Neural cell (in vitro differentiated cells): Measurements from ENCODE around the gene KLHL35. TPM values are rescaled to one million over a fixed set of nuclear protein-coding genes. Genes with fewer than 3 reads are reported as not detected.

ENCODE experiments used
- H2AFZ ChIP-seq: fragments of 200-600, 300-800 bp; sonication (generic), shearing (Covaris generic); 2 replicates; pipeline ENCODE4 v1.6.0; 2014; ENCODE audit warnings: low read depth, mild to moderate bottlenecking, antibody characterized with exemption, low read length, moderate library complexity
- H3F3A ChIP-seq: fragments of 200-600 bp; shearing (Covaris generic); 2 replicates; pipeline ENCODE4 v1.6.1; 2016; ENCODE audit warnings: mild to moderate bottlenecking, moderate library complexity, mixed read lengths, antibody characterized with exemption, low read length; ENCODE audit not compliant: insufficient read depth, poor library complexity, severe bottlenecking
- H3K27ac ChIP-seq: fragments of 200-600, 300-800 bp; sonication (generic), shearing (Covaris generic); 2 replicates; pipeline ENCODE4 v1.5.1; 2014; ENCODE audit warnings: mild to moderate bottlenecking, low read length, moderate library complexity
- H3K27me3 ChIP-seq: fragments of 300-800, 200-600 bp; sonication (generic), shearing (Covaris generic); 2 replicates; pipeline ENCODE4 v1.6.0; 2014; ENCODE audit warnings: mild to moderate bottlenecking, low read depth, low read length, moderate library complexity; ENCODE audit not compliant: insufficient read depth
- H3K36me3 ChIP-seq: fragments of 300-800, 200-600 bp; sonication (generic), shearing (Covaris generic); 2 replicates; pipeline ENCODE4 v1.5.1; 2014; ENCODE audit warnings: mild to moderate bottlenecking, antibody characterized with exemption, low read length, moderate library complexity; ENCODE audit not compliant: insufficient read depth
- H3K4me2 ChIP-seq: fragments of 300-800, 200-600 bp; sonication (generic), shearing (Covaris generic); 2 replicates; pipeline ENCODE4 v1.6.0; 2014; ENCODE audit warnings: mild to moderate bottlenecking, low read length
- H3K4me3 ChIP-seq: fragments of 300-800, 200-600 bp; sonication (generic), shearing (Covaris generic); 2 replicates; pipeline ENCODE4 v1.5.1; 2014; ENCODE audit warnings: mild to moderate bottlenecking, low read length, moderate library complexity
- H3K79me2 ChIP-seq: fragments of 200-600 bp; shearing (Covaris generic); replicated peaks from 2 replicates; pipeline ENCODE4 v1.6.0; 2014; ENCODE audit warnings: mild to moderate bottlenecking, low read length, moderate library complexity; ENCODE audit not compliant: insufficient read depth
- H3K9ac ChIP-seq: fragments of 300-800, 200-600 bp; sonication (generic), shearing (Covaris generic); 2 replicates; pipeline ENCODE4 v1.6.1; 2016; ENCODE audit warnings: mild to moderate bottlenecking, low read length, mixed read lengths
- H3K9me2 ChIP-seq: fragments of 200-600 bp; shearing (Covaris generic); 2 replicates; pipeline ENCODE4 v1.6.1; 2016; ENCODE audit warnings: mild to moderate bottlenecking, low read length, mixed read lengths; ENCODE audit not compliant: insufficient read depth
- H3K9me3 ChIP-seq: fragments of 200-600, 300-800 bp; sonication (generic), shearing (Covaris generic); 2 replicates; pipeline ENCODE4 v1.6.1; 2016; ENCODE audit warnings: mild to moderate bottlenecking, mixed run types, low read length, moderate library complexity, mixed read lengths
- H4K20me1 ChIP-seq: fragments of 200-600 bp; shearing (Covaris generic); 2 replicates; pipeline ENCODE4 v1.6.1; 2016; ENCODE audit warnings: mild to moderate bottlenecking, mixed run types; ENCODE audit not compliant: insufficient read depth
- EP300 ChIP-seq: fragments of 450-650 bp; conservative IDR thresholded peaks from 2 replicates; pipeline ENCODE4 v1.6.1; 2014; ENCODE audit warnings: antibody characterized with exemption, mild to moderate bottlenecking, moderate library complexity; ENCODE audit not compliant: poor library complexity, severe bottlenecking
- EZH2 ChIP-seq: fragments of 200-600, 300-800 bp; shearing (Covaris generic), sonication (generic); IDR thresholded peaks from 2 replicates; pipeline ENCODE4 v1.6.1; 2014; ENCODE audit warnings: antibody characterized with exemption, low read length, borderline replicate concordance, mild to moderate bottlenecking; ENCODE audit not compliant: insufficient read depth, poor library complexity, severe bottlenecking
- MXI1 ChIP-seq: fragments of 450-650 bp; conservative IDR thresholded peaks from 2 replicates; pipeline ENCODE4 v1.6.1; 2014; ENCODE audit warnings: antibody characterized with exemption, mild to moderate bottlenecking; ENCODE audit not compliant: poor library complexity, severe bottlenecking
- POLR2AphosphoS5 ChIP-seq: IDR thresholded peaks from 2 replicates; pipeline ENCODE4 v1.6.1; 2012
- RAD21 ChIP-seq: fragments of 450-650 bp; conservative IDR thresholded peaks from 2 replicates; pipeline ENCODE4 v1.6.1; 2014; ENCODE audit warnings: antibody characterized with exemption, mild to moderate bottlenecking, moderate library complexity
- REST ChIP-seq: IDR thresholded peaks from 2 replicates; pipeline ENCODE4 v1.6.1; 2012; ENCODE audit warnings: borderline replicate concordance
- SMC3 ChIP-seq: fragments of 450-650 bp; conservative IDR thresholded peaks from 2 replicates; pipeline ENCODE4 v1.6.1; 2014; ENCODE audit warnings: antibody characterized with exemption, mild to moderate bottlenecking, moderate library complexity; ENCODE audit not compliant: poor library complexity
- TAF1 ChIP-seq: IDR thresholded peaks from 2 replicates; pipeline ENCODE4 v1.6.1; 2012; ENCODE audit warnings: low read depth
- polyA plus RNA-seq: library from polyadenylated mRNA; depleted of rRNA; stranded (reverse); fragments of >200 nt; gene quantifications from 2 replicates; pipeline ENCODE4 v1.2.3, GENCODE V29; 2014
- TF ChIP-seq, protein P1 (sequence below): fragments of 450-650 bp; IDR thresholded peaks from 2 replicates; pipeline ENCODE4 v1.5.1; 2014; ENCODE audit warnings: antibody characterized with exemption, mild to moderate bottlenecking, moderate library complexity; ENCODE audit not compliant: poor library complexity, severe bottlenecking

Gene KLHL35
- polyA plus RNA-seq, 1 donor from 2014 or later, result 17.0 TPM

- no peak overlapping the region for H3K9ac ChIP-seq
- H3K9me3 ChIP-seq, result no peaks in the 10 kb centered on the region
- no peaks in the 10 kb centered on the region for H3K9me2 ChIP-seq
- peaks cover 45% of the 10 kb centered on the region for H3K79me2 ChIP-seq
- no peak overlapping the region for H2AFZ ChIP-seq
- H3K4me3 ChIP-seq, result no peak overlapping the region
- peaks cover 9% of the 10 kb centered on the region for H3K36me3 ChIP-seq
- H3K27ac ChIP-seq, result no peak overlapping the region
- H3K27me3 ChIP-seq, result no peaks in the 10 kb centered on the region
- no peaks in the 10 kb centered on the region for H3F3A ChIP-seq
- no peak overlapping the region for H3K4me2 ChIP-seq
- no peak for TF ChIP-seq SMC3
- peaks cover 8% of the 10 kb centered on the region for H4K20me1 ChIP-seq
These were observed 34.1 kb downstream of the KLHL35 start for GRCh38 chr11:75398906-75399305.

- TF ChIP-seq MXI1 (no peak), EP300 (no peak), SMC3 (no peak), RAD21 (no peak), TAF1 (no peak), POLR2AphosphoS5 (no peak), EZH2 (no peak), REST (no peak)
- TF ChIP-seq, protein P1, sequence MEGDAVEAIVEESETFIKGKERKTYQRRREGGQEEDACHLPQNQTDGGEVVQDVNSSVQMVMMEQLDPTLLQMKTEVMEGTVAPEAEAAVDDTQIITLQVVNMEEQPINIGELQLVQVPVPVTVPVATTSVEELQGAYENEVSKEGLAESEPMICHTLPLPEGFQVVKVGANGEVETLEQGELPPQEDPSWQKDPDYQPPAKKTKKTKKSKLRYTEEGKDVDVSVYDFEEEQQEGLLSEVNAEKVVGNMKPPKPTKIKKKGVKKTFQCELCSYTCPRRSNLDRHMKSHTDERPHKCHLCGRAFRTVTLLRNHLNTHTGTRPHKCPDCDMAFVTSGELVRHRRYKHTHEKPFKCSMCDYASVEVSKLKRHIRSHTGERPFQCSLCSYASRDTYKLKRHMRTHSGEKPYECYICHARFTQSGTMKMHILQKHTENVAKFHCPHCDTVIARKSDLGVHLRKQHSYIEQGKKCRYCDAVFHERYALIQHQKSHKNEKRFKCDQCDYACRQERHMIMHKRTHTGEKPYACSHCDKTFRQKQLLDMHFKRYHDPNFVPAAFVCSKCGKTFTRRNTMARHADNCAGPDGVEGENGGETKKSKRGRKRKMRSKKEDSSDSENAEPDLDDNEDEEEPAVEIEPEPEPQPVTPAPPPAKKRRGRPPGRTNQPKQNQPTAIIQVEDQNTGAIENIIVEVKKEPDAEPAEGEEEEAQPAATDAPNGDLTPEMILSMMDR, result no peak
- no peaks in the 10 kb centered on the region for H3K36me3 ChIP-seq
- no peak overlapping the region for H3K4me2 ChIP-seq
- no peaks in the 10 kb centered on the region for H3K9me2 ChIP-seq
- H4K20me1 ChIP-seq, result no peaks in the 10 kb centered on the region
- H3K9ac ChIP-seq, result no peak overlapping the region
- no peak overlapping the region for H2AFZ ChIP-seq
- no peaks in the 10 kb centered on the region for H3K9me3 ChIP-seq
- H3K79me2 ChIP-seq, result no peaks in the 10 kb centered on the region
- no peaks in the 10 kb centered on the region for H3K27me3 ChIP-seq
- H3F3A ChIP-seq, result no peaks in the 10 kb centered on the region
- no peak overlapping the region for H3K4me3 ChIP-seq
- no peak overlapping the region for H3K27ac ChIP-seq
These were observed 38.7 kb downstream of the KLHL35 start for GRCh38 chr11:75394085-75394840.
